ENCODE data around the gene CLDN16.

CLDN16 gene

DNA sequence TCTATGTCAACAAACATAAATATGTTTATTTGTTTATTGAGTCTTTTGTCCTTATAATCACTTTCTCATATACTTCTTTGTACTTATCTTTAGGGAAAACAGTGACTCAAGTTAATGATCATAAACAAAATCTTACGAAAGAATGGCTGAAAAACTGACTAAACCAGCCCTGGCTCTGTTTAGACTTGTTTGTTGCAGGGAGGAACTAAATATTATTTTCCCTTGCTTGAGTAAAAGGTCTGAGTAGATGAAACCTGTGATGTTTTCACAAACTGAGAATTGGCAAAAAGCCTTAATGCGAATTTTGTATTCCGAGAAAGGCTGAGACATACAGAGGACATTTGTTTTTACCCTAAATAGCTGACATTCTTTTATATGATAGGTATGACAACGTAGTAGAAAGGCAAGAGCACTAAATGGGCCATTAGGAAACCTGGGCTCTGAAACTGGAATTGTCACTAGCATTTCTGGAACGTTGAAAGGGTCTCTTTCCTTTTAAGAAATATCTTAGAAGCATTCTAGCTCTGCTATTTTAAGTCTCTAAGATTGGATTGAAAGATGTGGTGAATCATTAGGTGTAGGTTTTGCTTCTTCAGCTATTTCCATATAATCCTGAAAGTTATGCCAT lies 18.2 kb upstream of the CLDN16 start:
- no peak for TF ChIP-seq EZH2phosphoT487 (IDR thresholded peaks at IDR 0.05; ENCODE audit: borderline replicate concordance, low read length)
- TF ChIP-seq, protein P1, sequence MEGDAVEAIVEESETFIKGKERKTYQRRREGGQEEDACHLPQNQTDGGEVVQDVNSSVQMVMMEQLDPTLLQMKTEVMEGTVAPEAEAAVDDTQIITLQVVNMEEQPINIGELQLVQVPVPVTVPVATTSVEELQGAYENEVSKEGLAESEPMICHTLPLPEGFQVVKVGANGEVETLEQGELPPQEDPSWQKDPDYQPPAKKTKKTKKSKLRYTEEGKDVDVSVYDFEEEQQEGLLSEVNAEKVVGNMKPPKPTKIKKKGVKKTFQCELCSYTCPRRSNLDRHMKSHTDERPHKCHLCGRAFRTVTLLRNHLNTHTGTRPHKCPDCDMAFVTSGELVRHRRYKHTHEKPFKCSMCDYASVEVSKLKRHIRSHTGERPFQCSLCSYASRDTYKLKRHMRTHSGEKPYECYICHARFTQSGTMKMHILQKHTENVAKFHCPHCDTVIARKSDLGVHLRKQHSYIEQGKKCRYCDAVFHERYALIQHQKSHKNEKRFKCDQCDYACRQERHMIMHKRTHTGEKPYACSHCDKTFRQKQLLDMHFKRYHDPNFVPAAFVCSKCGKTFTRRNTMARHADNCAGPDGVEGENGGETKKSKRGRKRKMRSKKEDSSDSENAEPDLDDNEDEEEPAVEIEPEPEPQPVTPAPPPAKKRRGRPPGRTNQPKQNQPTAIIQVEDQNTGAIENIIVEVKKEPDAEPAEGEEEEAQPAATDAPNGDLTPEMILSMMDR (IDR thresholded peaks at IDR 0.05; ENCODE audit: low read depth, low read length, poor library complexity, severe bottlenecking): no peak
- Histone ChIP-seq H3K4me3 (ENCODE audit: low read length) (no peak overlapping the region), H3K9me3 (ENCODE audit: control insufficient read depth, insufficient read depth, low read length) (no peaks in the 10 kb centered on the region), H3K27ac (ENCODE audit: low read depth, low read length) (no peak overlapping the region), H3K4me2 (ENCODE audit: low read length) (no peak overlapping the region), H3K27me3 (ENCODE audit: control insufficient read depth, low read length) (no peaks in the 10 kb centered on the region), H3K79me2 (ENCODE audit: control insufficient read depth, low read length) (no peaks in the 10 kb centered on the region), H3K4me1 (ENCODE audit: control insufficient read depth, low read length) (no peaks in the 10 kb centered on the region), H3K9me2 (replicated peaks; ENCODE audit: control insufficient read depth, low read length) (no peaks in the 10 kb centered on the region), H4K20me1 (ENCODE audit: control insufficient read depth, insufficient read depth, low read depth, low read length) (no peaks in the 10 kb centered on the region), H3F3A (ENCODE audit: control insufficient read depth, insufficient read depth) (no peaks in the 10 kb centered on the region), H3K36me3 (ENCODE audit: control insufficient read depth, low read length) (no peaks in the 10 kb centered on the region)

DNA sequence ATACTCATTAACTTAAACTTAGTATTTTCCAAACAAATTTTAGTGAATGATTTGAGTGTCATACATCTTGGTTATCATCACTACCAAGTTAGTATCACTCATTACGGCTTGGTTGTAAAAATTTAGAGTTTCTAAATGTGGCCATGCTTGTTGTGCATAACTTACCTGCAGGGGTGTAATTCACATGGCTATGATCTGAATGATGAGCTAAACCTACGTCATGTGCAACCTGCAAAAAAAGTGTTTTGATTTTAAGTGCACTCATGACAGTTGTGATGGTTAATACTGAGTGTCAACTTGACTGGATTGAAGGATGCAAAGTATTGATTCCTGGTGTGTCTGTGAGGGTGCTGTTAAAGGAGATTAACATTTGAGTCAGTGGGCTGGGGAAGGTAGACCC lies 17.6 kb upstream of the CLDN16 start:
- no peaks in the 10 kb centered on the region for H3F3A ChIP-seq (ENCODE audit: control insufficient read depth, insufficient read depth)
- no peak overlapping the region for H3K4me2 ChIP-seq (ENCODE audit: low read length)
- no peaks in the 10 kb centered on the region for H3K79me2 ChIP-seq (ENCODE audit: control insufficient read depth, low read length)
- no peak overlapping the region for H3K27ac ChIP-seq (ENCODE audit: low read depth, low read length)
- H4K20me1 ChIP-seq (ENCODE audit: control insufficient read depth, insufficient read depth, low read depth, low read length): no peaks in the 10 kb centered on the region
- no peaks in the 10 kb centered on the region for H3K9me3 ChIP-seq (ENCODE audit: control insufficient read depth, insufficient read depth, low read length)
- TF ChIP-seq, protein P1 (IDR thresholded peaks at IDR 0.05; ENCODE audit: low read depth, low read length, poor library complexity, severe bottlenecking): no peak
- TF ChIP-seq EZH2phosphoT487 (IDR thresholded peaks at IDR 0.05; ENCODE audit: borderline replicate concordance, low read length): no peak
- H3K36me3 ChIP-seq (ENCODE audit: control insufficient read depth, low read length): no peaks in the 10 kb centered on the region
- no peaks in the 10 kb centered on the region for H3K9me2 ChIP-seq (replicated peaks; ENCODE audit: control insufficient read depth, low read length)
- H3K4me3 ChIP-seq (ENCODE audit: low read length): no peak overlapping the region
- H3K27me3 ChIP-seq (ENCODE audit: control insufficient read depth, low read length): no peaks in the 10 kb centered on the region
- no peaks in the 10 kb centered on the region for H3K4me1 ChIP-seq (ENCODE audit: control insufficient read depth, low read length)

DNA sequence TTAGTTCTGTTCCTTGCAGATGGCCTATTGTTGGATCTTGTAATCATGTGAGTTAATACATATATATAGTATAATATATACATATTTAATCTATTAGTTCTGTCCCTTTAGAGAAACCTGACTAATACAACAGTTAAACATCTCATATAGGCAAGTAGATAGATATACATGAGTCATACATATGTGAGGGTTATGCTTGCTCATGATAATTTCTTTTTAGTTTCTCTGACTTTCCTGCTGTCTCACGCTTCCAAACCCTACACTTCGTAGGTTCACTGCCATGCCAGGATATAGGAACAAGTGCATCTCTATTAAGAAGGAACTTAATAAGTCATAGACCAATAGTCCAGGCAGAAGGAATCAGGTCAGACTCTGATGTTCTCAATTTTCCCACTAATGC lies 16.8 kb upstream of the CLDN16 start:
- H3F3A ChIP-seq (ENCODE audit: control insufficient read depth, insufficient read depth): no peaks in the 10 kb centered on the region
- no peak overlapping the region for H3K4me2 ChIP-seq (ENCODE audit: low read length)
- H3K4me1 ChIP-seq (ENCODE audit: control insufficient read depth, low read length): no peaks in the 10 kb centered on the region
- no peaks in the 10 kb centered on the region for H4K20me1 ChIP-seq (ENCODE audit: control insufficient read depth, insufficient read depth, low read depth, low read length)
- TF ChIP-seq EZH2phosphoT487 (IDR thresholded peaks at IDR 0.05; ENCODE audit: borderline replicate concordance, low read length): no peak
- TF ChIP-seq, protein P1 (IDR thresholded peaks at IDR 0.05; ENCODE audit: low read depth, low read length, poor library complexity, severe bottlenecking): no peak
- H3K79me2 ChIP-seq (ENCODE audit: control insufficient read depth, low read length): no peaks in the 10 kb centered on the region
- H3K9me2 ChIP-seq (replicated peaks; ENCODE audit: control insufficient read depth, low read length): no peaks in the 10 kb centered on the region
- no peak overlapping the region for H3K27ac ChIP-seq (ENCODE audit: low read depth, low read length)
- H3K27me3 ChIP-seq (ENCODE audit: control insufficient read depth, low read length): no peaks in the 10 kb centered on the region
- no peaks in the 10 kb centered on the region for H3K36me3 ChIP-seq (ENCODE audit: control insufficient read depth, low read length)
- no peak overlapping the region for H3K4me3 ChIP-seq (ENCODE audit: low read length)
- no peaks in the 10 kb centered on the region for H3K9me3 ChIP-seq (ENCODE audit: control insufficient read depth, insufficient read depth, low read length)
